Testis (tissue), 3 donors: ENCODE measurements around the gene SPOCD1. TPM values are rescaled to one million over a fixed set of nuclear protein-coding genes. Genes with fewer than 3 reads are reported as not detected.

Experiments used
- DNase-seq: peaks from one replicate; pipeline ENCODE4 v3.0.0-alpha.2; 2019
- H3K27ac ChIP-seq, 2 donors: fragments of 200-600 bp; sonication (generic); one replicate each; pipeline ENCODE4 v1.5.1; 2019
- H3K27me3 ChIP-seq: fragments of 200-600 bp; sonication (generic); one replicate; pipeline ENCODE4 v1.5.1; 2019
- H3K36me3 ChIP-seq: fragments of 200-600 bp; sonication (generic); one replicate; pipeline ENCODE4 v1.5.1; 2017; ENCODE audit warnings: low read depth; ENCODE audit errors: missing control alignments
- H3K4me1 ChIP-seq: fragments of 200-600 bp; sonication (generic); one replicate; pipeline ENCODE4 v1.5.1; 2019
- H3K4me3 ChIP-seq, 2 donors: fragments of 200-600 bp; sonication (generic); one replicate each; pipeline ENCODE4 v1.5.1; 2017 to 2019
- H3K9me3 ChIP-seq: fragments of 200-600 bp; sonication (generic); one replicate; pipeline ENCODE4 v1.5.1; 2017
- CTCF ChIP-seq, 3 experiments: fragments of 450-650 bp in 2 of 3; fragments of 200-600 bp in 1 of 3; sonication (generic) in 1 of 3; IDR thresholded peaks; one replicate each; pipeline ENCODE4 v1.5.1; 2016 to 2019; ENCODE audit warnings: antibody characterized with exemption in 3 of 3, mild to moderate bottlenecking in 2 of 3, moderate library complexity in 1 of 3
- POLR2A ChIP-seq: fragments of 450-650 bp; IDR thresholded peaks from one replicate; pipeline ENCODE4 v1.6.1; 2017; ENCODE audit warnings: antibody characterized with exemption, mild to moderate bottlenecking, moderate library complexity
- WGBS, 2 donors: methylation state at CpG; one replicate each; pipeline ENCODE4 v1.1.5; 2018; 5-methylcytosine and 5-hydroxymethylcytosine counted together
- intact Hi-C: fragments of 100-400 bp; cut with DNase I; formaldehyde crosslinking; loops from one replicate; pipeline ENCODE4 v1.15.1; 2023; ENCODE audit warnings: low total_unique reads
- polyA plus RNA-seq: library from polyadenylated mRNA; stranded (reverse); fragments of 350-450 nt; fragmentation: Illumina TruSeq; extraction: RNeasy Lipid Tissue Mini Kit (QIAGEN cat#74804); gene quantifications from one replicate; pipeline ENCODE4 v1.2.3, GENCODE V29; 2014; ENCODE audit warnings: low read depth, low replicate concordance; ENCODE audit not compliant: insufficient read depth
- total RNA-seq, 2 donors: library from RNA; depleted of rRNA; stranded (reverse); fragments of >200 nt; gene quantifications; one replicate each; pipeline ENCODE4 v1.2.3, GENCODE V29; 2016

SPOCD1 gene
- total and polyA plus RNA-seq, 3 donors from 2014 or later: 22.0 to 36.0 (median 32.0) TPM

GRCh38 chr1:31788825-31789256, 27.0 kb downstream of the SPOCD1 start:
- Histone ChIP-seq H3K9me3 (no peaks in the 10 kb centered on the region), H3K36me3 (no peaks in the 10 kb centered on the region), H3K27ac (peak overlapping the region; percentile 74 to 75), H3K27me3 (no peaks in the 10 kb centered on the region), H3K4me1 (no peaks in the 10 kb centered on the region), H3K4me3 (peak overlapping the region; percentile 63 to 65)
- TF ChIP-seq POLR2A: no peak
- TF ChIP-seq CTCF (IDR thresholded peaks at IDR 0.05): no peak
- 0% methylated on average over 10 to 22 of the region's 22 CpGs for WGBS, 2 donors
- intact Hi-C loops: loop anchor here (10.0 kb wide), 1 partner anchor 124 kb away; no protein-coding TSS in a partner anchor
- DNase-seq: no peak

GRCh38 chr1:31788138-31788824, 27.5 kb downstream of the SPOCD1 start:
- H3K4me3 ChIP-seq: peak overlapping the region; percentile 63 to 65
- 1% methylated on average over 12 to 39 of the region's 39 CpGs for WGBS, 2 donors
- H3K27me3 ChIP-seq: no peaks in the 10 kb centered on the region
- peak overlapping the region; percentile 74 to 75 for H3K27ac ChIP-seq
- intact Hi-C loops: loop anchor here (10.0 kb wide), 1 partner anchor 123 kb away; no protein-coding TSS in a partner anchor
- no peaks in the 10 kb centered on the region for H3K36me3 ChIP-seq
- no peaks in the 10 kb centered on the region for H3K4me1 ChIP-seq
- TF ChIP-seq CTCF (IDR thresholded peaks at IDR 0.05) (peak in 1 of 3 experiments; percentile 12), POLR2A (no peak)
- peak; percentile 95 for DNase-seq
- no peaks in the 10 kb centered on the region for H3K9me3 ChIP-seq

DNA sequence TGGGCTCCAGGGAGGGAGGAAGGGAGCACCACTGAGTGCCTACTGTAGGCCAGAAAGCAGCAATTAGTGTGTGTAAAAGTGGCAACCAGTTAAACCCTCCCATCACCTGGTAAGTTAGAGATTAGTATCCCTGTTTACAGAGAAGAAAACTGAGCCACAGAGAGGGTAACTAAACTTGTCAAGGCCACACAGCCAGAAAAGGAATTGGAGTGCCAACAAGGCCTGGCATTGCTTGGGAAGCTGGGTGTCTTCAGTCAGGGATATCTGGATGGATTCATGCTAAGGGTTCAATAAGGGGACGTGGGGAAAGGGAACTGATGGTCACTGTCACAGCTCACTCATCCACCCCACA, 28.1 kb downstream of the SPOCD1 start:
- TF ChIP-seq CTCF (IDR thresholded peaks at IDR 0.05) (no peak), POLR2A (no peak)
- intact Hi-C loops: loop anchor here (10.0 kb wide), 1 partner anchor 123 kb away; no protein-coding TSS in a partner anchor
- Histone ChIP-seq H3K9me3 (no peaks in the 10 kb centered on the region), H3K4me3 (peak overlapping the region in 1 of 2 donors; percentile 63), H3K4me1 (no peaks in the 10 kb centered on the region), H3K27me3 (no peaks in the 10 kb centered on the region), H3K27ac (peak overlapping the region in 1 of 2 donors; percentile 19), H3K36me3 (no peaks in the 10 kb centered on the region)
- no peak for DNase-seq
- 38 to 43% methylated on average over 1 of the region's 1 CpG for WGBS, 2 donors

DNA sequence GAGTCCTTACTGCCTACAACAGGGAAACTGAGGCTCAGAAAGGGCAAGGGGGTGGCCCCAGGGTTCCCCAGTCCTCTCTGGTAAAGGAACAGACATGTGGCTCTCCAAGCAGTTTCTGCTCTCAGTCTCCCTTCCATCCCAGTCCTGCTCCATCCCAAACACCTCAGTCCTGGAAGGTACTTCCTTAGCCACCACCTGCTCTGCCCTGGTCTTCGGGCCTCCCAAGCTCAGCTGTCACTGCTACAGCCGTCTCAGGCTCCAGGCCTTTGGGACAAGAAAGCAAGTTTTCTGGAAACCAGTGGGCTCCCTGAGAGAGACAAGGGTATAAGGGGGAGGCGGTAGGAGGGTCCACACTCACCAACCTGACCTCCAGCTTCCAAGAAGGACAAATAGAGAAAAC, 28.6 kb downstream of the SPOCD1 start:
- Histone ChIP-seq H3K27me3 (no peaks in the 10 kb centered on the region), H3K9me3 (no peaks in the 10 kb centered on the region), H3K4me1 (peaks cover 4% of the 10 kb centered on the region), H3K27ac (no peak overlapping the region), H3K36me3 (no peaks in the 10 kb centered on the region), H3K4me3 (no peak overlapping the region)
- 75 to 89% methylated on average over 3 of the region's 3 CpGs for WGBS, 2 donors
- intact Hi-C loops: loop anchor here (10.0 kb wide), 1 partner anchor 122 kb away; no protein-coding TSS in a partner anchor
- no peak for DNase-seq
- TF ChIP-seq POLR2A (no peak), CTCF (IDR thresholded peaks at IDR 0.05) (no peak)
